A673 (cell line): ENCODE data around the gene PPP2R5D. TPM values are rescaled to one million over a fixed set of nuclear protein-coding genes. Genes with fewer than 3 reads are reported as not detected.

Experiments
- BruUV-seq: library from RNA; stranded (reverse); fragments of 400-500 nt; replicated peaks from 2 replicates; lab custom pipeline; 2021; lab: Mats Ljungman, UMichigan
- CTCF ChIA-PET: fragments of 300-600 bp; sonication (Branson Sonifier 250); formaldehyde crosslinking; loops from one replicate; lab custom pipeline; 2022; ENCODE audit warnings: antibody characterized with exemption; lab: Charles Lee
- POLR2A ChIA-PET: fragments of 300-600 bp; sonication (Branson Sonifier 250); formaldehyde crosslinking; loops from one replicate; lab custom pipeline; 2022; ENCODE audit warnings: antibody characterized with exemption; ENCODE audit not compliant: low non-redundant PET; lab: Charles Lee
- DNase-seq: peaks from one replicate; pipeline ENCODE4 v3.0.0-alpha.2; 2015; ENCODE audit warnings: low spot score
- H3K27ac ChIP-seq: fragments of 200-600 bp; sonication (generic); 2 replicates; pipeline ENCODE4 v1.5.1; 2016; ENCODE audit warnings: mixed run types, low read depth, mild to moderate bottlenecking, mixed read lengths, antibody characterized with exemption, low read length; ENCODE audit not compliant: poor library complexity, severe bottlenecking
- H3K27me3 ChIP-seq: fragments of 200-600 bp; sonication (generic); replicated peaks from 2 replicates; pipeline ENCODE4 v1.6.1; 2017; ENCODE audit warnings: mixed run types, low read depth, mild to moderate bottlenecking, mixed read lengths, antibody characterized with exemption, low read length; ENCODE audit not compliant: insufficient read depth, poor library complexity
- H3K36me3 ChIP-seq: fragments of 200-600 bp; sonication (generic); 2 replicates; pipeline ENCODE4 v1.6.1; 2016; ENCODE audit warnings: mixed run types, mild to moderate bottlenecking, mixed read lengths, antibody characterized with exemption, low read length; ENCODE audit not compliant: insufficient read depth, poor library complexity, severe bottlenecking
- H3K4me1 ChIP-seq: fragments of 200-600 bp; sonication (generic); 2 replicates; pipeline ENCODE4 v1.6.1; 2017; ENCODE audit warnings: mixed run types, mild to moderate bottlenecking, mixed read lengths, antibody characterized with exemption, low read length; ENCODE audit not compliant: insufficient read depth, poor library complexity, severe bottlenecking
- H3K4me3 ChIP-seq: fragments of 200-600 bp; sonication (generic); 2 replicates; pipeline ENCODE4 v1.5.1; 2016; ENCODE audit warnings: low read depth, mixed run types, mild to moderate bottlenecking, mixed read lengths, low read length; ENCODE audit not compliant: poor library complexity, severe bottlenecking
- H3K9me3 ChIP-seq: fragments of 200-600 bp; sonication (generic); 2 replicates; pipeline ENCODE4 v1.6.1; 2016; ENCODE audit warnings: mixed run types, low read depth, mild to moderate bottlenecking, mixed read lengths, antibody characterized with exemption, low read length; ENCODE audit not compliant: poor library complexity, severe bottlenecking
- EZH2 ChIP-seq: fragments of 200-600 bp; sonication (generic); IDR thresholded peaks from 2 replicates; pipeline ENCODE4 v1.6.1; 2017; ENCODE audit warnings: borderline replicate concordance, low read depth, mild to moderate bottlenecking, mixed read lengths, antibody characterized with exemption, low read length; ENCODE audit not compliant: poor library complexity, severe bottlenecking
- intact Hi-C: fragments of 100-400 bp; cut with micrococcal nuclease; formaldehyde crosslinking; loops from one replicate; pipeline ENCODE4 v1.10.0; 2022; ENCODE audit not compliant: unreplicated experiment
- total RNA-seq: library from RNA; stranded (reverse); gene quantifications from 2 replicates; pipeline ENCODE4 v1.2.3, GENCODE V29; 2021
- TF ChIP-seq, protein P1 (sequence below): fragments of 300-800, 200-600 bp; sonication (generic); conservative IDR thresholded peaks from 2 replicates; pipeline ENCODE4 v1.5.1; 2017; ENCODE audit warnings: low read depth, mild to moderate bottlenecking, antibody characterized with exemption, low read length, moderate library complexity, mixed read lengths

The PPP2R5D gene
- total RNA-seq, 1 experiment from 2014 or later: 73.6 TPM

- no peak for DNase-seq
- Histone ChIP-seq H3K9me3 (no peaks in the 10 kb centered on the region), H3K4me3 (no peak overlapping the region), H3K27ac (no peak overlapping the region), H3K4me1 (peaks cover 15% of the 10 kb centered on the region), H3K36me3 (peaks cover 35% of the 10 kb centered on the region), H3K27me3 (no peaks in the 10 kb centered on the region)
- no TSS peak for BruUV-seq
- TF ChIP-seq, protein P1, sequence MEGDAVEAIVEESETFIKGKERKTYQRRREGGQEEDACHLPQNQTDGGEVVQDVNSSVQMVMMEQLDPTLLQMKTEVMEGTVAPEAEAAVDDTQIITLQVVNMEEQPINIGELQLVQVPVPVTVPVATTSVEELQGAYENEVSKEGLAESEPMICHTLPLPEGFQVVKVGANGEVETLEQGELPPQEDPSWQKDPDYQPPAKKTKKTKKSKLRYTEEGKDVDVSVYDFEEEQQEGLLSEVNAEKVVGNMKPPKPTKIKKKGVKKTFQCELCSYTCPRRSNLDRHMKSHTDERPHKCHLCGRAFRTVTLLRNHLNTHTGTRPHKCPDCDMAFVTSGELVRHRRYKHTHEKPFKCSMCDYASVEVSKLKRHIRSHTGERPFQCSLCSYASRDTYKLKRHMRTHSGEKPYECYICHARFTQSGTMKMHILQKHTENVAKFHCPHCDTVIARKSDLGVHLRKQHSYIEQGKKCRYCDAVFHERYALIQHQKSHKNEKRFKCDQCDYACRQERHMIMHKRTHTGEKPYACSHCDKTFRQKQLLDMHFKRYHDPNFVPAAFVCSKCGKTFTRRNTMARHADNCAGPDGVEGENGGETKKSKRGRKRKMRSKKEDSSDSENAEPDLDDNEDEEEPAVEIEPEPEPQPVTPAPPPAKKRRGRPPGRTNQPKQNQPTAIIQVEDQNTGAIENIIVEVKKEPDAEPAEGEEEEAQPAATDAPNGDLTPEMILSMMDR: no peak
- no peak for TF ChIP-seq EZH2
- CTCF ChIA-PET: no interaction called here
- intact Hi-C loops: no loop called here
- POLR2A ChIA-PET: no interaction called here
Measured at GRCh38 chr6:43019152-43019551, 34.8 kb downstream of the PPP2R5D start.

DNA sequence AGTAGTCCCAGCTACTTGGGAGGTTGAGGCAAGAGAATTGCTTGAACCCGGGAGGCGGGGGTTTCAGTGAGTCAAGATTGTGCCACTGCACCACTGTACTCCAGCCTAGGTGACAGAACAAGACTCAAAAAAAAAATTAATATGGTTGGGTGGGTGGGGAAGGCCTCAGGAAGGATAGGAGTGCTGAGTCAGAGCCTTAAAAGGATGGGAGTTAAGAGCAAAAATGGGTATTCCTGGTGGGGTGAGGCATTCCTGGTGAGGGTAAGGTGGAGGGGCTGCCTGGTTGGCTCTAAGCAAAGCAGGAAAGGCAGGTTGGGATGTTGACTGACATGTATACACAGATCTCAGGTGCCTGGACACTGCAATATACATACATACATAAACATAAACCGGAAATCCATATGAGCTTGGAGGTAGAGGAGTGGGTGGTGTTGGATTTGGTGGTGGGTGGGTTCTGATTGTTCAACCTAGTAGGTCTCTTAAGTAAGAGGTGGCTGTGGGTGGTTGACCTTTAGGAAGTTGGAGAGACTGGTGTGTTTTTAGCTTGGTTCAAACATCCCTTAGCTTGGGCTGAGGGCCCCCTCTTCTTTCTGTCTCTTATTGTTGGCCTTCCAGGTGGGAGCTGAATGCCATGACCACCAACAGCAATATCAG lies 35.8 kb downstream of the PPP2R5D start:
- intact Hi-C loops: no loop called here
- TF ChIP-seq, protein P1: no peak
- no peak for TF ChIP-seq EZH2
- no peaks in the 10 kb centered on the region for H3K9me3 ChIP-seq
- H3K4me3 ChIP-seq: no peak overlapping the region
- CTCF ChIA-PET: no interaction called here
- H3K27ac ChIP-seq: peak overlapping the region; percentile 76
- H3K36me3 ChIP-seq: peaks cover 45% of the 10 kb centered on the region
- POLR2A ChIA-PET: interaction anchor here (0.6 kb wide), 1 partner anchor 20 kb away, joined by 4 read pairs; no protein-coding TSS in a partner anchor
- no TSS peak for BruUV-seq
- no peaks in the 10 kb centered on the region for H3K27me3 ChIP-seq
- no peak for DNase-seq
- peaks cover 15% of the 10 kb centered on the region for H3K4me1 ChIP-seq

- POLR2A ChIA-PET: interaction anchor here (0.6 to 0.7 kb wide), 3 partner anchors 42 to 1331 kb away, joined by 3 to 9 read pairs (median 7); partner anchors contain the start of gene PEX6
- BruUV-seq: no TSS peak
- TF ChIP-seq, protein P1: no peak
- no peak for TF ChIP-seq EZH2
- DNase-seq: peak; percentile 56
- intact Hi-C loops: no loop called here
- Histone ChIP-seq H3K4me1 (peaks cover 15% of the 10 kb centered on the region), H3K9me3 (no peaks in the 10 kb centered on the region), H3K36me3 (peaks cover 49% of the 10 kb centered on the region), H3K27ac (peak overlapping the region; percentile 76), H3K4me3 (peak overlapping the region; percentile 93), H3K27me3 (no peaks in the 10 kb centered on the region)
- CTCF ChIA-PET: no interaction called here
Measured at GRCh38 chr6:43020847-43021246, 36.5 kb downstream of the PPP2R5D start.
